NCI-H226 (cell line): ENCODE data around the gene EVX1.
A peak's percentile ranks its signal among the peaks of the same experiment; 100 is the strongest.

Experiments
- DNase-seq: peaks from one replicate; pipeline ENCODE4 v3.0.0-alpha.2; 2015

The EVX1 gene

GRCh38 chr7:27250557-27251070, 8.0 kb downstream of the EVX1 start:
- no peak for DNase-seq

DNA sequence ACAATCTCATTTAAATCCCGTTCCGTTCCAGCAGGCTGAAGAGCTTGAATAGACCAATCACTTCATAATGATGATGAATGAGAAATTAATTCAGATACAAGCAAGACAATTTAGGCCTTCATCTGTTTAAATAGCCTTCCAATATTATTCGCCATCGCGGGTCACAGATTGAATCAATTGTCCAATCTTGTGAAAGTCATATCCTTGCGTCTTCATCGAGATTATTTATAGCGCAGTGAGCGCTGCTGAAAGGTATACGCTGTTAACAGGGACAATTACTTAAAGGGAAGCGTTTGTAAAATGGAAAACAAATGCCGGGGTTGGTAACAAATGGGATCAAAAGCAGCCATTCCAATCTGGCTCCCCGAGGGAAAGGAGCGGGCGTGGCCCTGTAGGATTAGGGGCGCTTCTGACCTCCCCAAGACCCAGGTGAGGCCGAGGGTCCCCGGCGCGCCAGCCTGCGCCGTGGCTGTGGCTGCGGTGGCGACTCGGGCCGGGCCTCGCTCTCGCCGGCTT, 8.6 kb downstream of the EVX1 start:
- DNase-seq: no peak

DNA sequence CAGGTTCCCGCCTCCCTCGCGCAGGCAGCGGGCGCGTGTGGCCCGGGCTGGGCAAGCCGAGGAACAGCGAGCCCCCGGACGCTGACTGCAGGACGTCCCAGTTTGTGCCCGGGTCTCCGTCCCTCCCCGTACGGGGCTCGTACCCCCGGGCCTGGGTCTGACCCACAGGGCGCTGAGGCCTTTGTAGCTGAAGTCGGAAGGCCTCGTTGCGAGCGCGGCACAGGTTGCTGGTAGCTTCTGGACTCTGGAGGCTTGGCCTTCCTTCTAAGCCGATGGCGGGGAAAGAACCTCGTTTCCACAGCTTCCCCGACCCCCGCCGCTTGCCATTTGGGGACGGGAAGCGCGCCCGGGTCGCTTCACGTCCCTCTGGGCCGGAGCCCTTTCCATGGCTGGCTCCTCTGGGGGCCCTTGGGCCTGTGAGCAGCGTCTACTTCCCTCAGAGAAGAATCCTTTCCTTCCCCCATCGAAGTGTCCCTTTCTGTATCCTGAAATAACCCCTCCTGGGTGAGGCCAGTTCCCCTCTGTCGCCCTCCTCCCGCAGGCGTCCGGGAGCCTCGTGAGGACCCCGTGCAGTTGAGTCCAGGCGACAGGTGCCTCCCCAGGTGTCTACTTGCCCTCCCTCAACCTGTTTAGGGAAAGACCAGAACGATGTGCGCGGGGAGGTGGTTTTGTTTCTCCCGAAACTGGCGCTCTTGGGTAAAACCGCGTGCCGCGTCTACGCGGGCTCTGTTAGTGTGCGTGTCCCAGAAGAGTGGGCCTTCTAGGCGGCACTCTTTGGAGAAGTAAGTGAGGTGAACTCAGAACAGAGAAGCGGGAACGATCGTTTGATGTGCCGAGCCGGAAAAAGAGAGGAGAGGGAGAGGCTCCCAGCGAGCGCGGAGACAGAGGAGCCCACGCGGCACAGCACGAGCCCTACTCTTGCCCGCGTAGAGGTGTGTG, 9.3 kb downstream of the EVX1 start:
- DNase-seq: no peak

DNA sequence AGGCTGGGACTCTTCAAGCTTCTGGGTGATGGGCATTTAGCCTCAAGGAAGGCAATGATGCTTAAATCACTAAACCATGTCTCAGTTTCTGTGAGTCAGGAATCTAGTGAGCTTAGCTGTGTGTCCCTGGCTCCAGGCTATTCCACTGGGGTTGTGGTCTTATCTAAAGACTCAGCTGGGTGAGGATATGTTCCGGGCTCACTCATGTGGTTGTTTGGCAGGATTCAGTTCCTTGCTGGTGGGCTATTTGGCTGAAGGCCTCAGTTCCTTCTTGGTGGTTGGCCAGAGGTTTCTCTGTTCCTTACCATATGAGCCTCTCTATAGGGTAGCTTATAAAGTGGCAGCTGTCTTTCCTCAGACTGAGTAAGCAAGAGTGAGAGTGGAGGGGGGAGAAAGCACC, 12.0 kb downstream of the EVX1 start:
- DNase-seq: peak; percentile 96

GRCh38 chr7:27260211-27260610, 17.6 kb downstream of the EVX1 start:
- DNase-seq: no peak

- peak; percentile 77 for DNase-seq
Measured at GRCh38 chr7:27262121-27262520, 19.5 kb downstream of the EVX1 start.

GRCh38 chr7:27263781-27264180, 21.2 kb downstream of the EVX1 start:
- peak; percentile 78 for DNase-seq

- DNase-seq: no peak
Measured at GRCh38 chr7:27269455-27269854, 26.9 kb downstream of the EVX1 start.

DNA sequence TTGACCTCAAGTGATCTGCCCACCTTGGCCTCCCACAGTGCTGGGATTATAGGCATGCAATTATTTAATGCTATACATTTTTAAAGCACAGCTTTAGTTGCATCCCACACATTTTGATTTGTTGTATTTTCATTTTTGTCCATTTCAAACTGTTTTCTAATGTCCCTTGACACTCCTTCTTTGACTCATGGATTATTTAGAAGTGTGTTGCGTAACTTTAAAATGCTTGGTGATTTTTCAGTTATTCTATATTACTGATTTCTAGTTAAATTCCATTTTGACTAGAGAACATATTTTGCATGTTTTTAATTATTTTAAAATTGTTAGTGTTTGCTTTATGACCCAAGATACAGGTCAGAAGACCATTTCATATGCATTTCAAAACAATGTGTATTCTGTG, 28.8 kb downstream of the EVX1 start:
- DNase-seq: no peak

DNA sequence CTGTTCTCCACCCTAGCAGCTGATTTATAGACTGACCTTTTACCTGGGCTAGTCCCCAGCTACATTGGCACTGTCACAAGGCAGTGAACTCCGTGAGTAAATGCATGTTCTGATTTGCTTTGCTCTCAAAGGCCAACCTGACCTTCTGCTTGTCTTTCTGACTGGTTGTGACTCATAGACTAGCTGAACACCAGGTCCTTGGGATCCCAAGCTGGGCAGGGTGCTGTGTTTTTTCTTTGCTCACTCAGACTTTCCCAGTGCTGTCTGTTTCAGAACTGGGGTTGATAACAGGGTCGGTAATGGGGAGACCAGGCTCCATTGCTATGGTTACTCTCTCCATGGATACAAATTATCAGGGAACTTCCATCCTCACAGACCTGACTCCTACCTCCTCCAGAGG, 35.0 kb downstream of the EVX1 start:
- DNase-seq: peak; percentile 88

GRCh38 chr7:27283558-27283957, 41.0 kb downstream of the EVX1 start:
- DNase-seq: no peak

DNA sequence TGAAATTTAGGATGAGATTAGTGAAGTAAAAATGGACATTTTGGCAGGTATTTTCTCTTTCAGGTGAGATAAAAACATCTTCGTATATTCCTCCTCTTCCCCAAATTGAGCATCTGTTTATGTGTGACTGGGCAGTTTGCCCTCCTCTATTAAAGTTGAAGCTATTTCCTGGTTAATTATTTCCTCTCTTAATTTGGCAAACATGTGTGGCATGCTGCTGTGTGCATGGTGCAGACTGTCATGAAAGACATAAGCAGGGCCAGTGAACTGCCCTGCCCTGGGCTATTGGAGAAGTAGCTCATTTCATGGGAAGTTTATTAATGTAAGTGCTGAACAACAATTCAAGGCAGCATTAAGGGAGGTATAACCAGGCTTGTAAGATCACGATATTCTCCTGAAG, 52.6 kb downstream of the EVX1 start:
- DNase-seq: no peak

- no peak for DNase-seq
Measured at GRCh38 chr7:27297356-27297755, 54.8 kb downstream of the EVX1 start.
